HG03108 (cell line): ENCODE results near the gene NSL1.
"Not testable (repeated sequence)": the region's sequence is repeated elsewhere in the genome, so short reads cannot be mapped to it uniquely, and the experiment has no call there.

Experiments
- ATAC-seq: cut with Tn5 transposase; IDR thresholded peaks from one replicate; pipeline ENCODE4 v1.9.1; 2021; ENCODE audit warnings: moderate library complexity; ENCODE audit not compliant: unreplicated experiment

Gene NSL1

DNA sequence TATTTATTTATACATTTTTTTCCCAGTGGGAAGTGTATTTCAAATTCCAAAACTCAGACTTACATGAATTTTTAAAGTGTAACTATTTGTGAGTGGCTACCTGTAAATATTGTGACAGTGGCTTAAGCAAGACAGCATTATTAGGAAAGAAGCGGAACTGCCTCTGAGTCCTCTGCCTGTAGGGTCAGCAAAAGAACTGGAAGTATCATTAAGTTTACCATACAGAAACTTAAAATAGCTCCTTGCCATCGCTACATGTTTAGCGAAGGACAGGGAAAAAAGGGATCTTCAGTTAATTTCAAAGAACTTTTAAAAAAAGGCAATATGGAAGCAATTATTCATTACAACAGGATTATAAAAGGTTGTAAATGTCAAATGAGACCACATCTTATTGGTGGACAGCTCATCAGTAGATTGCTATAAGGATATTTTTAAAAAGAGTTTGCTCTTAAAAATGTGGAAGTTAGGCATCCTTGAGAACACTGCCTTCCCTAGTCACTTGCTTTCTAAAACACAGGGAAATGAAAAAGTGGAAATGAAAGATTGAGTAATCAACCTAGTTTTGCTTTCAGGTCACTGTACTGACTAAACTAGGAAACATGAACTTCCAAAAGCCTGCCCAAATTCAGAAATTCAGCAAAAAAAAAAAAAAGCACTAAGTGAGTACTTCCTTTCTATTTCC lies 39.2 kb downstream of the NSL1 start:
- ATAC-seq: no peak

DNA sequence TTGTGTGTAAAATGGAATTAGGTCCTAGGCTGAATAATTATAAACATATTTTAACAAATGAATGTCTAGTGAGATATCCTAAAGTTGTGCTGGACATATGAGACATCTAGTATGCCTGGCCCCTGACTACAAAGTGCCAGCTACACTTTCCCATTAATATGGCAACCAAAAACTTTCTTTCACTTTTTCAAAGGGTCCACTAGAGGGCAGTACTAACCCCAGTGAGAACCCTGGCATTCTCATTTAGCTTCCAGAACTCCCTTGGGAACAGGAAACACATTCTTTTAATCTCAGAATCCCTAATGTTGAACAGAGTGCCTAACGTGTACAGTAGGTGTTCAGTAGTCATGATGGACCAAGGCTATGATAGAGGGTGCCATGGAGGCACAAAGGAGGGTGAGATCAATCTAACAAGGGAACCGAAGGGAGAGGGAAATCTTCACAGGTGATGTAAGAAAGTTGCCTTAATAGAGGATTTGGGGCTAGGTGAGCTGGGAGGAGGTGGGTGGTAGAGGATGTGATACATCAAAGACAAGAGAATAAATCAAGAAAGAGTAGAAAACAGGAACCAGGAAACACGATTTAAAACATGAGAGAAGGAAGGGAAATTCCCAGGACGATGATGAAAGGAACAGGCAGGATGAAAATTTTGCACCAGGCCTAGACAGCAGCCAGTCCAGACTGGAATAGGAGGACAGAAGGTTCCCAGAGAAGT lies 41.6 kb downstream of the NSL1 start:
- ATAC-seq: no peak

DNA sequence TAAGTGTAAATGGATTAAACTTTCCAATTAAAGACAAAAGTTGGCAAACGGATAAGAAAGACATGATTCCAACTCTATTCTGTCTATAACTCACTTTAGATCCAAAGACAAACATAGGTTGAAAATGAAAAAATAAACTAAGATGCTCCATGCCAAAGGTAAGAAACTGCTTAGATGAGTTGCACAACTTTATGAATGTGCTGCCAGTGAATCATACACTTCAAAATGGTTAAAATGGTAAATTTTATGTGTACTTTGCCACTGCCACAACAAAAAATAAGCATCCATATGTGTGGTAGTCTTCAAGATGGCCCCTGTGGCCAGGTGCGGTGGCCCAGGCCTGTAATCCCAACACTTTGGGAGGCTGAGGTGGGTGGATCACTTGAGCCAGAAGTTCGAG lies 45.0 kb downstream of the NSL1 start:
- ATAC-seq: no peak

DNA sequence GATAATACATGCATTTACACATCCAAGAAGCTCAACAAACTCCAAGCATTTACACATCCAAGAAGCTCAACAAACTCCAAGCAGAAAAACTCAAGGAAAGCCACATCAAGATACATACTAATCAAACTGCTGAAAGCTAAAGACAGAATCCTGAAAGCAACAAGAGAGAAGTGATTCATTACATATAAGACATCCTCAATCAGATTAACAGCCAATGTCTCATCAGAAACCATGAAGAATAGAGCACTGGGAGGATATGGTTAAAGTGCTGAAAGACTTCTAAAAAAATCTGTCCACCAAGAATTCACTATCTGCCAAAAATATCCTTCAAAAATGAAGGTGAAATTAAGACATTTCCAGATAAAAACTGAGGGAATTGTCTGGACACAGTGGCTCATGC lies 46.3 kb downstream of the NSL1 start:
- no peak for ATAC-seq

GRCh38 chr1:212743901-212744475 lies 47.6 kb downstream of the NSL1 start:
- no peak for ATAC-seq

GRCh38 chr1:212738330-212738729 lies 53.2 kb downstream of the NSL1 start:
- ATAC-seq: no peak

- ATAC-seq: no peak
Measured at GRCh38 chr1:212737559-212737958, 54.0 kb downstream of the NSL1 start.

- no peak for ATAC-seq
Measured at GRCh38 chr1:212733109-212733508, 58.5 kb downstream of the NSL1 start.

DNA sequence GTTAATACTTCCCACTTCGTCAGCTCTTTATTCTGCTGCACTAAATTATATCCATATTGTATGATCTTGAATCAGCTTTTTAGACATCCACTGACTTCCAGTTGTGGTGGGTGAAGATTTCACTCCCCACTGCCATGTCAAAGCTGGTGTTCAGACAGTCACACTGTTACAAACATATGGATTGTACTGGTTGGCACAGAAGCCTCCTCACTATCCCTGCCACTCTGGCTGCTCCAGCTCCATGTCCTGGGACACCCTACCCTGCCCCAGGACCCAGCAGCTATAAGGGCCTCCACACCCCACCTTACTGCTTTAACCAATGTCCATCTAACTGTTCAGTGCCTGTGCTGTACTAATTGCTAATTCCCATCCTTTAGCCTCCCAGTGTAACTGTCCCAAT lies 59.9 kb downstream of the NSL1 start:
- ATAC-seq: no peak

GRCh38 chr1:212728606-212729005 lies 63.0 kb downstream of the NSL1 start:
- no peak for ATAC-seq

DNA sequence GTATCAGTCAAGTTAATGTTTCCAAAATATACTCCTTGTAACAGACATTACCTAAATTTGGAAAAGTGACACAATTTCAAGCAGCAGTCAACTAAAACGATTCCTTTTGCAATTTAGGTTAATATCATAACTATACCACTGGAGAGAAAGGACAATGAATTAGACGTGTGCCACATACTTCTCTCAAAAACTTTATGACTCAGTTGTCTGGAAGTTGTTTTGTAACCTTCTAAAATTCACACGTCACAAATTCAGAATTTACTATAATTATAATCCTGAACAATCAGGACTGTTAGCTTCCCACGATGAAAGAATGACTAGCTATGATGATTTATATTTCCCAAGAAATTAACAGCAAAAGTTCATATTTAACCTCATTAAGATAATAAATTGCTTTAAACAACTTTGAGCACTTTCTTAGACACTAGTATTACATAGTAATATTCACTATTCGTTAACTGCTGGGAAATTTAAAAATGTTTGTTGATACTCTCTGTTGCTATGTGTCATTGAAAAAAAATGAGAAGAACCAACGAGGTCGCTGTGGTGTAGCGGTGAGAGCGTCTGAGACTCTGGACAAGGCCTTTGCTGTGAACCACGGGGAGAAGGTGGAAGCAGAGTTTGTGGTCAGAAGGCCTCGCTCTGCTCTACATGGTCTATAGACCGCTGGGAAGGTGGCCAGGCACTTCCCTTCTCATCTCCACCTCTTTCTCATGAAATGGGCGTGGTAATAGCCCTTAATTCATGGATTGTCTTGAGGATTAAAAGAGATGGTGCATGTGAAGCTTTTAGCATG lies 64.0 kb downstream of the NSL1 start:
- no peak for ATAC-seq

DNA sequence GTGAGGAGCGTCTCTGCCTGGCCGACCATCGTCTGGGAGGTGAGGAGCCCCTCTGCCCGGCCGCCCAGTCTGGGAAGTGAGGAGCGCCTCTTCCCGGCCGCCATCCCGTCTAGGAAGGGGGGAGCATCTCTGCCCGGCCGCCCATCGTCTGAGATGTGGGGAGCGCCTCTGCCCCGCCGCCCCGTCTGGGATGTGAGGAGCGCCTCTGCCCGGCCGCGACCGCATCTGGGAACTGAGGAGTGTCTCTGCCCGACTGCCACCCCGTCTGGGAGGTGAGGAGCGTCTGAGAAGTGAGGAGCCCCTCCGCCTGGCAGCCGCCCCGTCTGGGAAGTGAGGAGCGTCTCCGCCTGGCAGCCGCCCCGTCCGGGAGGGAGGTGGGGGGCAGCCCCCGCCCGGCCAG lies 66.9 kb downstream of the NSL1 start:
- not testable (repeated sequence) for ATAC-seq

GRCh38 chr1:212722270-212722957 lies 69.2 kb downstream of the NSL1 start:
- no peak for ATAC-seq

- ATAC-seq: no peak
Measured at GRCh38 chr1:212721388-212722247, 70.0 kb downstream of the NSL1 start.

GRCh38 chr1:212719633-212720032 lies 71.9 kb downstream of the NSL1 start:
- no peak for ATAC-seq

GRCh38 chr1:212718499-212718898 lies 73.1 kb downstream of the NSL1 start:
- no peak for ATAC-seq

- no peak for ATAC-seq
Measured at GRCh38 chr1:212716161-212716560, 75.4 kb downstream of the NSL1 start.

DNA sequence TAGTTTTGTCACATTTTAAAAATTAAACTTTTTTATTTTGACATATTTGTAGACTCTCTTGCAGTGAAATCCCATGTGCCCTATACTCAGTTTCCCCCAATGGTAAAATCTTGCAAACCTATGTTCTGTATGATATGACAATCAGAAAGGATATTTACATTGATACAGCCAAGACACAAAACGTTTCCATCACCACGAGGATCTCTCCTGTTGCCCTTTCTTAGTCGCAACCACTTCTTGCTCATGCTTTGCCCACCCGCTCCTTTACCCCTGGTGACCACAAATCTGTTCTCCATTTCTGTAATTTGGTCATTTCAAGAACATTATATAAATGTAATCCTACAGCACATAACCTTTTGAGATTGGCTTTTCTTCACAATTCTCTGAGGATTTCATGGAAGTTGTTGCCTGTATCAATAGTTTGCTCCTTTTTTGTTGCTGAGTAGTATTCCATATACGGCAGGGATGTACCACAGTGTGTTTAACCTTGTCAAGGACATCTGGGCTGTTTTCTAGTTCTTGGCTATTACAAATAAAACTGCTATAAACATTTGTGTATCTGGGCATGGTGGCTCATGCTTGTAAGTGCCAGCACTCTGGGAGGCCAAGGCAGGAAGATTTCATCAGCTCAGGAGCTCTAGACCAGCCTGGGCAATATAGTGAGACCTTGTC lies 78.0 kb downstream of the NSL1 start:
- no peak for ATAC-seq
